HEK293 (cell line): Measurements from ENCODE around the gene C2orf78.

Source experiments
- CTCF ChIA-PET: fragments of 350-600 bp; formaldehyde crosslinking; extraction: SDS; loops from one replicate; lab custom pipeline; 2021; ENCODE audit warnings: antibody characterized with exemption; lab: Yijun Ruan, JAX
- POLR2A ChIA-PET: fragments of 300-600 bp; formaldehyde crosslinking; extraction: SDS; loops from one replicate; lab custom pipeline; 2020; ENCODE audit warnings: antibody characterized with exemption, inconsistent platforms; lab: Yijun Ruan, JAX
- H3K27ac ChIP-seq: fragments of 200-500 bp; sonication (Bioruptor generic); 2 replicates; pipeline ENCODE4 v1.5.1; 2014; ENCODE audit warnings: low read depth, low read length, control low read depth, inconsistent platforms; ENCODE audit errors: extremely low read depth
- H3K36me3 ChIP-seq, 2 experiments: fragments of 200-500 bp in 1 of 2; sonication (Bioruptor generic) in 1 of 2; 1 replicate in 1 of 2; 2 replicates in 1 of 2; pipeline ENCODE4 v1.5.1; 2014 to 2017; ENCODE audit warnings: inconsistent platforms in 2 of 2, low read length in 2 of 2; ENCODE audit not compliant: control insufficient read depth in 2 of 2, insufficient read depth in 1 of 2
- H3K4me1 ChIP-seq: fragments of 200-500 bp; sonication (Bioruptor generic); 2 replicates; pipeline ENCODE4 v1.5.1; 2014; ENCODE audit warnings: mild to moderate bottlenecking, low read length, inconsistent platforms; ENCODE audit not compliant: control insufficient read depth, insufficient read depth
- H3K4me3 ChIP-seq: 2 replicates; pipeline ENCODE4 v1.5.1; 2011; ENCODE audit warnings: low read depth, mild to moderate bottlenecking, control low read depth, low read length, moderate library complexity
- H3K9me3 ChIP-seq: fragments of 200-500 bp; sonication (Bioruptor generic); 2 replicates; pipeline ENCODE4 v1.5.1; 2014; ENCODE audit warnings: low read depth, low read length, inconsistent platforms; ENCODE audit not compliant: control insufficient read depth, insufficient read depth
- ZBTB48 ChIP-seq: fragments of 450-650 bp; formaldehyde crosslinking; IDR thresholded peaks from 2 replicates; pipeline ENCODE4 v1.5.1; 2016; ENCODE audit warnings: missing biosample characterization, missing genetic modification characterization
- ZBTB7A ChIP-seq: fragments of 450-650 bp; formaldehyde crosslinking; IDR thresholded peaks from 2 replicates; pipeline ENCODE4 v1.5.1; 2016; ENCODE audit warnings: low read depth, missing biosample characterization, missing genetic modification characterization
- ZFHX2 ChIP-seq: fragments of 450-650 bp; formaldehyde crosslinking; conservative IDR thresholded peaks from 2 replicates; pipeline ENCODE4 v1.5.1; 2016; ENCODE audit warnings: missing biosample characterization, missing genetic modification characterization
- ZNF223 ChIP-seq: fragments of 450-650 bp; formaldehyde crosslinking; IDR thresholded peaks from 2 replicates; pipeline ENCODE4 v1.5.1; 2016; ENCODE audit warnings: missing biosample characterization, missing genetic modification characterization
- ZNF654 ChIP-seq: fragments of 450-650 bp; formaldehyde crosslinking; IDR thresholded peaks from 2 replicates; pipeline ENCODE4 v1.5.1; 2016; ENCODE audit warnings: low read depth, missing biosample characterization, missing genetic modification characterization
- TF ChIP-seq, protein P1 (sequence below): fragments of 450-650 bp; formaldehyde crosslinking; IDR thresholded peaks from 2 replicates; pipeline ENCODE4 v1.5.1; 2016; ENCODE audit warnings: missing biosample characterization, missing genetic modification characterization
- TF ChIP-seq, protein P2 (sequence below): fragments of 450-650 bp; formaldehyde crosslinking; IDR thresholded peaks from 2 replicates; pipeline ENCODE4 v1.5.1; 2016; ENCODE audit warnings: missing biosample characterization, missing genetic modification characterization
- TF ChIP-seq, protein P3 (sequence below): fragments of 450-650 bp; formaldehyde crosslinking; IDR thresholded peaks from 2 replicates; pipeline ENCODE4 v1.5.1; 2016; ENCODE audit warnings: missing biosample characterization, missing genetic modification characterization, borderline replicate concordance
- TF ChIP-seq, protein P4 (sequence below): fragments of 450-650 bp; formaldehyde crosslinking; IDR thresholded peaks from 2 replicates; pipeline ENCODE4 v1.5.1; 2017; ENCODE audit warnings: missing biosample characterization, missing genetic modification characterization
- TF ChIP-seq, protein P5 (sequence below): fragments of 450-650 bp; IDR thresholded peaks from 2 replicates; pipeline ENCODE4 v1.5.1; 2018; ENCODE audit warnings: missing biosample characterization, missing genetic modification characterization
- TF ChIP-seq, protein P6 (sequence below): fragments of 450-650 bp; formaldehyde crosslinking; IDR thresholded peaks from 2 replicates; pipeline ENCODE4 v1.5.1; 2016; ENCODE audit warnings: missing biosample characterization, missing genetic modification characterization

Gene C2orf78

DNA sequence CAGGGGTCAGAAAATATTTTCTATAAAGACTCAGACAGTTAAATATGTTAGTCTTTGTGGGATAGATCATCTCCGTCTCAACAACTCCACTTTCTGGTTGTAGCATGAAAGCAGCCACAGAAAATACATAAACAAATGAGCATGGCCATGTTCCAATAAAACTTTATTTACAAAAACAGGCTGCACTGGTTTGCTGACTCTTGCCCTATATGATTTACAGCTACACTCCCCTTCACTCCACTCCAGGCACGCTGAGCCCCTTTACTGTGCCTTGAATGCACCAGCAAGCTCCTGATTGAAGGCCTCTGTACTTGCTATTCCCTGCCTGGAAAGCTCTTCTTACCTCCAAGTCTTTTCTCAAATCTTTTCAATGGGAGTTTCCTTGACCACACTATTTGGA is 39.0 kb downstream of the C2orf78 start:
- POLR2A ChIA-PET, result interaction anchor here (0.7 kb wide), 1 partner anchor 542 kb away, joined by 3 read pairs; no protein-coding TSS in a partner anchor
- no peaks in the 10 kb centered on the region for H3K4me1 ChIP-seq
- CTCF ChIA-PET, result interaction anchor here (0.6 to 7.7 kb wide), 5 partner anchors 11 to 513 kb away, joined by 3 to 155 read pairs (median 19); partner anchors contain the start of gene BOLA3

More for the DNA sequence above, 39.0 kb downstream of the C2orf78 start:
- no peaks in the 10 kb centered on the region for H3K36me3 ChIP-seq
- H3K9me3 ChIP-seq, result no peaks in the 10 kb centered on the region
- no peak overlapping the region for H3K4me3 ChIP-seq
- no peak overlapping the region for H3K27ac ChIP-seq
- TF ChIP-seq, protein P1, sequence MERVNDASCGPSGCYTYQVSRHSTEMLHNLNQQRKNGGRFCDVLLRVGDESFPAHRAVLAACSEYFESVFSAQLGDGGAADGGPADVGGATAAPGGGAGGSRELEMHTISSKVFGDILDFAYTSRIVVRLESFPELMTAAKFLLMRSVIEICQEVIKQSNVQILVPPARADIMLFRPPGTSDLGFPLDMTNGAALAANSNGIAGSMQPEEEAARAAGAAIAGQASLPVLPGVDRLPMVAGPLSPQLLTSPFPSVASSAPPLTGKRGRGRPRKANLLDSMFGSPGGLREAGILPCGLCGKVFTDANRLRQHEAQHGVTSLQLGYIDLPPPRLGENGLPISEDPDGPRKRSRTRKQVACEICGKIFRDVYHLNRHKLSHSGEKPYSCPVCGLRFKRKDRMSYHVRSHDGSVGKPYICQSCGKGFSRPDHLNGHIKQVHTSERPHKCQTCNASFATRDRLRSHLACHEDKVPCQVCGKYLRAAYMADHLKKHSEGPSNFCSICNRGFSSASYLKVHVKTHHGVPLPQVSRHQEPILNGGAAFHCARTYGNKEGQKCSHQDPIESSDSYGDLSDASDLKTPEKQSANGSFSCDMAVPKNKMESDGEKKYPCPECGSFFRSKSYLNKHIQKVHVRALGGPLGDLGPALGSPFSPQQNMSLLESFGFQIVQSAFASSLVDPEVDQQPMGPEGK (tag by site-specific recombination), result no peak
- TF ChIP-seq ZFHX2, result no peak
- TF ChIP-seq, protein P2, sequence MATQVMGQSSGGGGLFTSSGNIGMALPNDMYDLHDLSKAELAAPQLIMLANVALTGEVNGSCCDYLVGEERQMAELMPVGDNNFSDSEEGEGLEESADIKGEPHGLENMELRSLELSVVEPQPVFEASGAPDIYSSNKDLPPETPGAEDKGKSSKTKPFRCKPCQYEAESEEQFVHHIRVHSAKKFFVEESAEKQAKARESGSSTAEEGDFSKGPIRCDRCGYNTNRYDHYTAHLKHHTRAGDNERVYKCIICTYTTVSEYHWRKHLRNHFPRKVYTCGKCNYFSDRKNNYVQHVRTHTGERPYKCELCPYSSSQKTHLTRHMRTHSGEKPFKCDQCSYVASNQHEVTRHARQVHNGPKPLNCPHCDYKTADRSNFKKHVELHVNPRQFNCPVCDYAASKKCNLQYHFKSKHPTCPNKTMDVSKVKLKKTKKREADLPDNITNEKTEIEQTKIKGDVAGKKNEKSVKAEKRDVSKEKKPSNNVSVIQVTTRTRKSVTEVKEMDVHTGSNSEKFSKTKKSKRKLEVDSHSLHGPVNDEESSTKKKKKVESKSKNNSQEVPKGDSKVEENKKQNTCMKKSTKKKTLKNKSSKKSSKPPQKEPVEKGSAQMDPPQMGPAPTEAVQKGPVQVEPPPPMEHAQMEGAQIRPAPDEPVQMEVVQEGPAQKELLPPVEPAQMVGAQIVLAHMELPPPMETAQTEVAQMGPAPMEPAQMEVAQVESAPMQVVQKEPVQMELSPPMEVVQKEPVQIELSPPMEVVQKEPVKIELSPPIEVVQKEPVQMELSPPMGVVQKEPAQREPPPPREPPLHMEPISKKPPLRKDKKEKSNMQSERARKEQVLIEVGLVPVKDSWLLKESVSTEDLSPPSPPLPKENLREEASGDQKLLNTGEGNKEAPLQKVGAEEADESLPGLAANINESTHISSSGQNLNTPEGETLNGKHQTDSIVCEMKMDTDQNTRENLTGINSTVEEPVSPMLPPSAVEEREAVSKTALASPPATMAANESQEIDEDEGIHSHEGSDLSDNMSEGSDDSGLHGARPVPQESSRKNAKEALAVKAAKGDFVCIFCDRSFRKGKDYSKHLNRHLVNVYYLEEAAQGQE (tag by site-specific recombination), result no peak
- TF ChIP-seq, protein P3, sequence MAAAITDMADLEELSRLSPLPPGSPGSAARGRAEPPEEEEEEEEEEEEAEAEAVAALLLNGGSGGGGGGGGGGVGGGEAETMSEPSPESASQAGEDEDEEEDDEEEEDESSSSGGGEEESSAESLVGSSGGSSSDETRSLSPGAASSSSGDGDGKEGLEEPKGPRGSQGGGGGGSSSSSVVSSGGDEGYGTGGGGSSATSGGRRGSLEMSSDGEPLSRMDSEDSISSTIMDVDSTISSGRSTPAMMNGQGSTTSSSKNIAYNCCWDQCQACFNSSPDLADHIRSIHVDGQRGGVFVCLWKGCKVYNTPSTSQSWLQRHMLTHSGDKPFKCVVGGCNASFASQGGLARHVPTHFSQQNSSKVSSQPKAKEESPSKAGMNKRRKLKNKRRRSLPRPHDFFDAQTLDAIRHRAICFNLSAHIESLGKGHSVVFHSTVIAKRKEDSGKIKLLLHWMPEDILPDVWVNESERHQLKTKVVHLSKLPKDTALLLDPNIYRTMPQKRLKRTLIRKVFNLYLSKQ (tag by site-specific recombination), result no peak
- TF ChIP-seq, protein P4, sequence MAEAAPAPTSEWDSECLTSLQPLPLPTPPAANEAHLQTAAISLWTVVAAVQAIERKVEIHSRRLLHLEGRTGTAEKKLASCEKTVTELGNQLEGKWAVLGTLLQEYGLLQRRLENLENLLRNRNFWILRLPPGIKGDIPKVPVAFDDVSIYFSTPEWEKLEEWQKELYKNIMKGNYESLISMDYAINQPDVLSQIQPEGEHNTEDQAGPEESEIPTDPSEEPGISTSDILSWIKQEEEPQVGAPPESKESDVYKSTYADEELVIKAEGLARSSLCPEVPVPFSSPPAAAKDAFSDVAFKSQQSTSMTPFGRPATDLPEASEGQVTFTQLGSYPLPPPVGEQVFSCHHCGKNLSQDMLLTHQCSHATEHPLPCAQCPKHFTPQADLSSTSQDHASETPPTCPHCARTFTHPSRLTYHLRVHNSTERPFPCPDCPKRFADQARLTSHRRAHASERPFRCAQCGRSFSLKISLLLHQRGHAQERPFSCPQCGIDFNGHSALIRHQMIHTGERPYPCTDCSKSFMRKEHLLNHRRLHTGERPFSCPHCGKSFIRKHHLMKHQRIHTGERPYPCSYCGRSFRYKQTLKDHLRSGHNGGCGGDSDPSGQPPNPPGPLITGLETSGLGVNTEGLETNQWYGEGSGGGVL (tag by site-specific recombination), result no peak
- TF ChIP-seq ZNF223, result no peak
- TF ChIP-seq, protein P5, sequence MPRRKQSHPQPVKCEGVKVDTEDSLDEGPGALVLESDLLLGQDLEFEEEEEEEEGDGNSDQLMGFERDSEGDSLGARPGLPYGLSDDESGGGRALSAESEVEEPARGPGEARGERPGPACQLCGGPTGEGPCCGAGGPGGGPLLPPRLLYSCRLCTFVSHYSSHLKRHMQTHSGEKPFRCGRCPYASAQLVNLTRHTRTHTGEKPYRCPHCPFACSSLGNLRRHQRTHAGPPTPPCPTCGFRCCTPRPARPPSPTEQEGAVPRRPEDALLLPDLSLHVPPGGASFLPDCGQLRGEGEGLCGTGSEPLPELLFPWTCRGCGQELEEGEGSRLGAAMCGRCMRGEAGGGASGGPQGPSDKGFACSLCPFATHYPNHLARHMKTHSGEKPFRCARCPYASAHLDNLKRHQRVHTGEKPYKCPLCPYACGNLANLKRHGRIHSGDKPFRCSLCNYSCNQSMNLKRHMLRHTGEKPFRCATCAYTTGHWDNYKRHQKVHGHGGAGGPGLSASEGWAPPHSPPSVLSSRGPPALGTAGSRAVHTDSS (tag by site-specific recombination), result no peak
- TF ChIP-seq, protein P6, sequence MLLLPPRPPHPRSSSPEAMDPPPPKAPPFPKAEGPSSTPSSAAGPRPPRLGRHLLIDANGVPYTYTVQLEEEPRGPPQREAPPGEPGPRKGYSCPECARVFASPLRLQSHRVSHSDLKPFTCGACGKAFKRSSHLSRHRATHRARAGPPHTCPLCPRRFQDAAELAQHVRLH, result no peak
- no peak for TF ChIP-seq ZNF654 (tag by site-specific recombination)
- no peak for TF ChIP-seq ZBTB7A
- TF ChIP-seq ZBTB48 (tag by site-specific recombination), result no peak
